Uterus (tissue), 2 donors: Measurements from ENCODE around the gene BRMS1.

ENCODE experiments used
- POLR2A ChIP-seq, 2 donors: fragments of 450-650 bp; IDR thresholded peaks; one replicate each; pipeline ENCODE4 v1.6.1; 2016; ENCODE audit warnings: antibody characterized with exemption in 2 of 2, mild to moderate bottlenecking in 1 of 2, moderate library complexity in 1 of 2
- TF ChIP-seq, protein P1 (sequence below), 4 experiments: fragments of 200-600 bp in 2 of 4; fragments of 450-650 bp in 2 of 4; sonication (generic) in 2 of 4; IDR thresholded peaks; one replicate each; pipeline ENCODE4 v1.5.1; 2016 to 2019; ENCODE audit warnings: antibody characterized with exemption in 4 of 4, mild to moderate bottlenecking in 2 of 4, moderate library complexity in 1 of 4

DNA sequence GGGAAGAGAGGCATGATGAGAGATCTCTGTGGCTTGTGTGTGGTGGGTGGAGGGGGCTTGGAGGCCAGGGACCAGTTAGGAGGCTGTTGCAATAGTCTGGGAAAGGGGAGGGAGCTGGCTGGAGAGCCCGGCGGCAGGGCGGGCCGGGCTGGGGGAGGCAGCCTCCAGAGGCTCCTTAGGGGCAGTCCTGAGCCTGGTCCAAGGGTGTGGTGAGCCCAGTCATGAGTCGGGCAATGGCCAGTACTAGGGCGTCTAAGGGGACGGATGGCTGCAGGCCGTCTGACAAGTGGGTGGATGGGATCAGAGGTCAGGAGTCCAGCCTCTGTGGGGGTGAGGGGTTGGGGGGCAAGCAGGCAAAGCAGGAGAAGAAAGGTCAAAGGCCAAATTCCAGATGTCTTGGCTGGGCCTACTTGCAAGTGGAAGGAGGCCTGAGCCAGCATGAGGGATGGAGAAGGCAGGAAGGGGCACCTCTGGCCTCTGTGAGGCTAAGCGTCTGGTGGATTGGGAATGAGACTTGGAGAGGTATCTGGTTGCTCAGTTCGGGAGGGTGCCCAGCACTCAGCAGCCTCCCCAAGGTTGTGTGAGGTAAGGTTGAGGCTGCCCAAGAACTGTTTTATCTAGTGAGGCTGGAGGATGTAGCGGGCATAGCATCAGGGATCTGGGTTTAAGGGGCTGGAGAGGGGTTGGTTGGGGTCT, 22.0 kb downstream of the BRMS1 start:
- TF ChIP-seq, protein P1, sequence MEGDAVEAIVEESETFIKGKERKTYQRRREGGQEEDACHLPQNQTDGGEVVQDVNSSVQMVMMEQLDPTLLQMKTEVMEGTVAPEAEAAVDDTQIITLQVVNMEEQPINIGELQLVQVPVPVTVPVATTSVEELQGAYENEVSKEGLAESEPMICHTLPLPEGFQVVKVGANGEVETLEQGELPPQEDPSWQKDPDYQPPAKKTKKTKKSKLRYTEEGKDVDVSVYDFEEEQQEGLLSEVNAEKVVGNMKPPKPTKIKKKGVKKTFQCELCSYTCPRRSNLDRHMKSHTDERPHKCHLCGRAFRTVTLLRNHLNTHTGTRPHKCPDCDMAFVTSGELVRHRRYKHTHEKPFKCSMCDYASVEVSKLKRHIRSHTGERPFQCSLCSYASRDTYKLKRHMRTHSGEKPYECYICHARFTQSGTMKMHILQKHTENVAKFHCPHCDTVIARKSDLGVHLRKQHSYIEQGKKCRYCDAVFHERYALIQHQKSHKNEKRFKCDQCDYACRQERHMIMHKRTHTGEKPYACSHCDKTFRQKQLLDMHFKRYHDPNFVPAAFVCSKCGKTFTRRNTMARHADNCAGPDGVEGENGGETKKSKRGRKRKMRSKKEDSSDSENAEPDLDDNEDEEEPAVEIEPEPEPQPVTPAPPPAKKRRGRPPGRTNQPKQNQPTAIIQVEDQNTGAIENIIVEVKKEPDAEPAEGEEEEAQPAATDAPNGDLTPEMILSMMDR (IDR thresholded peaks at IDR 0.05), result no peak
- TF ChIP-seq POLR2A (IDR thresholded peaks at IDR 0.05), result no peak
